Rectal smooth muscle tissue (tissue), 1 donor: ENCODE results near the gene ZFYVE1.

Experiments used
- H3K27ac ChIP-seq: one replicate; pipeline ENCODE4 v1.7.0; 2013; ENCODE audit warnings: low read depth, low read length, inconsistent platforms
- H3K27me3 ChIP-seq: one replicate; pipeline ENCODE4 v1.7.0; 2013; ENCODE audit warnings: low read length; ENCODE audit not compliant: control insufficient read depth, insufficient read depth
- H3K36me3 ChIP-seq: one replicate; pipeline ENCODE4 v1.7.0; 2013; ENCODE audit warnings: low read length; ENCODE audit not compliant: control insufficient read depth, insufficient read depth
- H3K4me1 ChIP-seq: one replicate; pipeline ENCODE4 v1.7.0; 2013; ENCODE audit warnings: low read length; ENCODE audit not compliant: control insufficient read depth, insufficient read depth
- H3K4me3 ChIP-seq: one replicate; pipeline ENCODE4 v1.7.0; 2013; ENCODE audit warnings: low read length
- H3K9ac ChIP-seq: one replicate; pipeline ENCODE4 v1.7.0; 2013; ENCODE audit warnings: low read length

ZFYVE1 gene

DNA sequence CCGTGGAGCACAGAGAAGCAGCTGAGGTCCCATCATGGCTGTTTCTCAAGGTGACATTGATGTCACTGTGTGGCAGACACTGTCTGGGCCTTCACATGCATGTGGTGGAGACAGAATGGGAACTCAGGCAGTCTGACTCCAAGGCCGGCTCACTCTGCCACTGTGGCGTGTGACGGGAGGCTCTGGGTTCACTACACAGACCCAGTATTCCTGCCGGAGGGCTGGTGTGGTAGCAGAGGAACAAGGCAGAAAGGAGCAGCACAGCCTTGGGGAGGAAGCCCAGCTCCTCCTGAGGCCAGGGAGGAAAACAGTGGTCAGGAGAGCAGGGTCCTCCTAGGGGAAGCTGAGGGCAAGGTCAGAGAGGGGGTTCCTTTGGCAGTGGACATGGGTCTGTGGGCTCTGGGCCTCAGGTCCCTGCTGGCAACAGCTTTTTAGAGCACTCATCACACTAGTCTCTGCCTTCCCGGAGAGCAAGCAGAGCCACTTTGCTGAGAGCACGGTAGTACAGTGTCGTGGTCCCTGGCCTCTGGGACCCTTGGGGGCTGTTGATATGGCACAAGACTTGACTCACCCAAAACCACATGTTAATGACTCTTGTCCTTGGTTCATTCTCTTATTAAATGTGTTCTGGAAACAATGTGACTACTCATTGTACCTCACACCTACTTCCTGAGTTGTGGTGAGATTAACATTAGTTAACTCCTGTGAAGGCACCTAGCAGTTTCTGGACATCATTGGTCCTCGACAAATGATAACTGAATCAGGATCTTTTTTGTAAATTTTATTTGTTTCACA lies 79.3 kb downstream of the ZFYVE1 start:
- H3K4me3 ChIP-seq, result no peak overlapping the region
- H3K27me3 ChIP-seq, result no peaks in the 10 kb centered on the region
- no peaks in the 10 kb centered on the region for H3K4me1 ChIP-seq
- H3K27ac ChIP-seq, result no peak overlapping the region
- no peak overlapping the region for H3K9ac ChIP-seq
- peaks cover 20% of the 10 kb centered on the region for H3K36me3 ChIP-seq

DNA sequence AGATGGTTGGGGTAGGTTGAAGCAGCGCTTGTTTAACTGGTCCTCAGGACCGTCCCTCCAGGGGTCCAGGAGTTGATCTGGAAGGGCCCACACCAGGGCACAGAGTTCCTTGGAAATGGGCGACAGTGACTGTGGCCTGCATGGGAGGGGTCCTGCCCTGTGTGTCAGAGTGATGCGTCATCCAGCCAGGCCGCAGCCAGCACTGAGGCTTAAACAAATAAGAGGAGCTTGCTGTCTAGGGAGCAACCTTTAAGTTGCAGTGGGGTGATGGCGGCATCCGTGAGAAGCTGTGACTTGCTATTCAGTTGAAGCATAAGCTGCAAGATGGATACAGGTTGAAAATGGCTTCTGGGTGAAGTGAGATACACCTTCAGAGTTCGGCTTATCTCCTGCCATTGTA lies 80.4 kb downstream of the ZFYVE1 start:
- H3K4me1 ChIP-seq, result no peaks in the 10 kb centered on the region
- H3K9ac ChIP-seq, result no peak overlapping the region
- H3K36me3 ChIP-seq, result peaks cover 24% of the 10 kb centered on the region
- no peaks in the 10 kb centered on the region for H3K27me3 ChIP-seq
- H3K4me3 ChIP-seq, result no peak overlapping the region
- H3K27ac ChIP-seq, result no peak overlapping the region

DNA sequence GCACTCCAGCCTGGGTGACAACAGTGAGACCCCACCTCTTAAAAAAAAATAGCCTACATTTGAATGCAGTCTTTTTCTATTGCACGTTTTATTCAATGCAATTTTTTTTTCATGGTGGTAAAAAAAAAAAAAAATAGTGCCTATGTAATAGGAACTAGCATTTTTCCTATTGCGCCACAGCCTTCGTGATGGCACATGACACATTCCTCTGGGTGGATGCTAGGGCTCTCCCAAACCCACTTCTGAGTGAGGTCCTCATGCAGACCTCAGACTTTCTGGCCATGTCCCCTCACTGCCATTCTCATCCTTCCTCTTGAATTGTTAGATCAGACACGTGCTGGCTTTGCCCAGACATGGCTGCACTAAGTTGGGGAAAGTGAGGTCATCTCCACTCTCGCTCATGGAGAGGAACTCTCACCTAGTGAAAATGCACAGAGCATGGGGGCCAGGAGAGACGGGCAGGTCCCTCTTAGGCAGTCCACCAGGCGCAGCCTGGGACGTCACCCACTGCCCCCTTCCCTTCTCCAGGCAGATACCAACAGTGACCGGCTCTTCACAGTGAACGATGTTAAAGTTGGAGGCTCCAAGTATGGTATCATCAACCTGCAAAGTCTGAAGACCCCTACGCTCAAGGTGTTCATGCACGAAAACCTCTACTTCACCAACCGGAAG lies 81.4 kb downstream of the ZFYVE1 start:
- Histone ChIP-seq H3K36me3 (peaks cover 28% of the 10 kb centered on the region), H3K9ac (no peak overlapping the region), H3K4me3 (no peak overlapping the region), H3K27me3 (no peaks in the 10 kb centered on the region), H3K4me1 (no peaks in the 10 kb centered on the region), H3K27ac (no peak overlapping the region)

DNA sequence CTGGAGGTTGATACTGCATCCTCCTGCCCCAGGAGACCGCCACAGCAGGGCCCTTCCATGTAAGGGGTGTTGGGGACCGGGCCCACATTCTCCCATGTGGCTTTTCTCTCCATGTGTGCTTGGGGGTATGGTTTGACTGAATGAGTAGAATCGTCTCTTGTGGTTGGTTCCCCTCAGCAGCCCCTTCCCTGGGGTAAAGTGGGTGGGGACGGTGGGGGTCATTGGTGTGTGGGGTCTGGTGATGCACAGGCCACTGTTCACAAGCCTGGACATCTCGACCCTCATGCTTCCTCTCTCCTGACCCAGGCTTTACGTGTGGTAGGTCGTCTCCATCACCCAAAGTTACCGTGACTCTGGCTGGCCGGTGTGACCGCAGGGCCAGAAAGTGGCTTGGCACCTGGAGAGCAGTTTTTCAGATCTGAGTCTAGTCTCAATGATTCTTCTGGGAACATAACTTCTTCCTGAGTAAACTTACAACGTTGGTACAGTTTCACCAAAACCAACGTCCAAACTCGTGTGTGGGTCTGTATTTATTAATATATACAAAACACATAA lies 83.0 kb downstream of the ZFYVE1 start:
- peaks cover 35% of the 10 kb centered on the region for H3K36me3 ChIP-seq
- H3K27me3 ChIP-seq, result no peaks in the 10 kb centered on the region
- no peak overlapping the region for H3K4me3 ChIP-seq
- no peak overlapping the region for H3K9ac ChIP-seq
- no peak overlapping the region for H3K27ac ChIP-seq
- H3K4me1 ChIP-seq, result no peaks in the 10 kb centered on the region

DNA sequence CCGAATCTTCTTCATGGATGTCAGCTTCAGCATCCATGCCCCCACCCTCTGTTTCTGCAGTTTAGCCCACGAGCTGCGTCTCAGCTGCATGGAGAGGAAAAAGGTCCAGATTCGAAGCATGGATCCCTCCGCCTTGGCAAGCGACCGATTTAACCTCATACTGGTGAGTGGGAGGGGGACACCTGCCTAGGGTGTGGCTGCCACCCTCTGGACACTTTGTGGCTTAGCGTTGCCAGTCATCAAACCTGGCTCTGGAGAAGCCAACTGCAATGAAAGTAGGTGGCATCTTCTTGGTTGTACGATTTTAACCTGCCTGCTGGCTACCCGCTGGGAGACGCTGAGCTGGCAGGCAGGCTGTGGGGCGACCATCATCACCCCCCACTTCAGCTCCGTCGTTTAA lies 84.0 kb downstream of the ZFYVE1 start:
- Histone ChIP-seq H3K27ac (no peak overlapping the region), H3K9ac (no peak overlapping the region), H3K36me3 (peaks cover 35% of the 10 kb centered on the region), H3K4me1 (no peaks in the 10 kb centered on the region), H3K4me3 (no peak overlapping the region), H3K27me3 (no peaks in the 10 kb centered on the region)

- H3K27me3 ChIP-seq, result no peaks in the 10 kb centered on the region
- H3K9ac ChIP-seq, result no peak overlapping the region
- peaks cover 28% of the 10 kb centered on the region for H3K36me3 ChIP-seq
- no peak overlapping the region for H3K4me3 ChIP-seq
- no peak overlapping the region for H3K27ac ChIP-seq
- no peaks in the 10 kb centered on the region for H3K4me1 ChIP-seq
Observed at GRCh38 chr14:72941286-72941985, 85.5 kb downstream of the ZFYVE1 start.

DNA sequence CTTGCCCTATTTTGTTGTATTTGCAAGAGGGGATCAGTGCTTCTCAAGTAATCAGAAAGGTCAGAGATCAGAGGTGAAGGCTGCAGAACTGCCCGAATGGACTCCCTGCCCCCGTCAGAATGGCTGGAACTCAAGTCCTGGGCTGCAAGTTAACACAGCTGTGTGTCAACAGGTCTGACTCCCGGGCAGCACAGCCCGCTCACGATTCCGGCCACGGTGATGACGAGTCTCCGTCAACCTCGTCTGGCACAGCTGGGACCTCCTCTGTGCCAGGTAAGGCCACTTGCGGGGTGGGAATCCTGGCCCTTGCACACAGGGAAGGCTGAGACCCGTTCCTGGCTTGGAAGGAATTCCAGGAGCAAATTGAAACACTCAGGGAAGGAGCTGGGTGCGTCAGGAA lies 87.3 kb downstream of the ZFYVE1 start:
- Histone ChIP-seq H3K36me3 (peaks cover 23% of the 10 kb centered on the region), H3K4me3 (no peak overlapping the region), H3K27ac (no peak overlapping the region), H3K9ac (no peak overlapping the region), H3K27me3 (no peaks in the 10 kb centered on the region), H3K4me1 (no peaks in the 10 kb centered on the region)

- Histone ChIP-seq H3K27me3 (no peaks in the 10 kb centered on the region), H3K4me1 (no peaks in the 10 kb centered on the region), H3K36me3 (no peaks in the 10 kb centered on the region), H3K27ac (no peak overlapping the region), H3K9ac (no peak overlapping the region), H3K4me3 (no peak overlapping the region)
Observed at GRCh38 chr14:72932893-72933292, 94.0 kb downstream of the ZFYVE1 start.

GRCh38 chr14:72929316-72930080 lies 97.4 kb downstream of the ZFYVE1 start:
- no peaks in the 10 kb centered on the region for H3K36me3 ChIP-seq
- H3K9ac ChIP-seq, result no peak overlapping the region
- no peaks in the 10 kb centered on the region for H3K27me3 ChIP-seq
- no peak overlapping the region for H3K4me3 ChIP-seq
- no peaks in the 10 kb centered on the region for H3K4me1 ChIP-seq
- H3K27ac ChIP-seq, result no peak overlapping the region

GRCh38 chr14:72928872-72929271 lies 98.0 kb downstream of the ZFYVE1 start:
- H3K4me3 ChIP-seq, result no peak overlapping the region
- H3K4me1 ChIP-seq, result no peaks in the 10 kb centered on the region
- H3K9ac ChIP-seq, result no peak overlapping the region
- no peaks in the 10 kb centered on the region for H3K36me3 ChIP-seq
- H3K27me3 ChIP-seq, result no peaks in the 10 kb centered on the region
- no peak overlapping the region for H3K27ac ChIP-seq

DNA sequence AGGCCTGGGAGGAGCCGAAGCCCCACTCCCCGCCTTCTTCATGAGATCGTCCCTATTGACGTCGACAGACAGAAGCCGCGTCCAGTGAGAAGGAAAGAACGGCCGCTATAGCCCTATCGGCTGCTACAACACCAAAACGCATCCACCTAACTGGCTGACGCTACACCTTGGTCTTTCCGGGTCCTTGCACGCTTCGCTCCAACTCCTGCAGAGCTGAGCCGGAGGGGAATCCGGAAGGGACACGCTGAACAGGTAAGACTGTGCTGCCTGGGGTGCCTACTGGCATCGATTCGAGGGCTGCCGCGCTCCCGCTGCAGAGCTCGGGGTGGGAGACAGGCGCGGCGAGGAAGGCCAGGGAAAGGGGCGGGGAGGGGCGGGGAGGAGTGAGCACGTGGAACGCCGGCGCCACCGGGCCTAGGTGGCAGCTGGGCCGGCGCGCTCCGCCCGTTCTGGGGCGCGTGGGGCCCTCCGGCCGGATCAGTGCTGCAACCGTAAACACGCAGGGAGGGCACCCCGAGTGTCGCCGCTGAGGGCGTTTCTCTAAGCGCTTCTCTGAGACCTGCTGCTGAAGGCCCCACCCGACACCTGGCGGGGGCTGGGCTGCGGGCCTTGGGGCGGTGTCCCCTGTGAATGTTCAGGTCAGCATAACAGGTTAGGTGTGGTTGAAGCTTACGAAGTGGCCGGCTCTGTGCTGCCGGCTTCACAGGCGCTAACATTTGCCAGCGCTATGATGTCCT lies 100.4 kb downstream of the ZFYVE1 start, which contains the start of gene DCAF4:
Gene DCAF4, plus strand, starts transcription at position 173 of the 737 bp plus-strand sequence. CDS start 11,515 bp downstream, outside the sequence.
- Histone ChIP-seq H3K36me3 (no peaks in the 10 kb centered on the region), H3K27me3 (no peaks in the 10 kb centered on the region), H3K4me3 (peak within 1 kb of the TSS; percentile 95), H3K9ac (peak within 1 kb of the TSS; percentile 38), H3K27ac (peak within 1 kb of the TSS; percentile 73), H3K4me1 (no peaks in the 10 kb centered on the region)
